ENCODE results near the gene PRKACA. TPM values are rescaled to one million over a fixed set of nuclear protein-coding genes. Genes with fewer than 3 reads are reported as not detected.

PRKACA gene
- total and polyA plus RNA-seq, 7 donors, result 33.6 to 59.1 (median 36.6) TPM

DNA sequence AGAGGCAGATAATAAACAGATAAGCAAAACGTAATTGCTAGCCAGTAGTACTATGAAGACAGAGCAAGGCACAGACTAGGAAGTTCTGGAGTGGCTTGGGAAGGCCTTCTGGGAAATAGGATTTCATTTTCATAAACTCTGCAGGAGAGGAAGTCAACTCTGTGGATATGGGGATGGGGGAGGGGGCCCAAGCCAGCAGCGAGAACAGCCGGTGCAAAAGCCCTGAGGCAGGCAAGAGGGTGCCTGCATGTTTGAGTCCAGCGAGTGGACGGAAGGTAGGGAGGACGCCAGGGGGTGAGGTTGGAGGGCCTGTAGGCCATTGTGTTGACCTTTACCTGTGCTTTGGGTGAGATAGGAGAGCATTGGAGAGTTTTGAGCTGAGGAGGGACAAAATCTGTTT, 27.8 kb upstream of the PRKACA start:
- intact Hi-C loops (cut with DNase I), result loop anchor here (5.0 kb wide), 1 partner anchor 142 kb away; no protein-coding TSS in a partner anchor
- WGBS, 2 donors, result 90% methylated on average over 6 of the region's 6 CpGs
- H3K4me3 ChIP-seq, result no peak overlapping the region
- no peaks in the 10 kb centered on the region for H3K36me3 ChIP-seq
- no peak overlapping the region for H3K27ac ChIP-seq
- no peaks in the 10 kb centered on the region for H3K27me3 ChIP-seq
- peaks cover 0 to 28% (median 27%) of the 10 kb centered on the region in 4 donors for H3K4me1 ChIP-seq
- no peaks in the 10 kb centered on the region for H3K9me3 ChIP-seq
- TF ChIP-seq POLR2AphosphoS5 (IDR thresholded peaks at IDR 0.05) (no peak), POLR2A (IDR thresholded peaks at IDR 0.05) (no peak), EP300 (IDR thresholded peaks at IDR 0.05) (no peak), CTCF (IDR thresholded peaks at IDR 0.05) (no peak)
- no peak for DNase-seq

GRCh38 chr19:14142262-14143190, 25.0 kb upstream of the PRKACA start:
- DNase-seq, result no peak
- Histone ChIP-seq H3K36me3 (no peaks in the 10 kb centered on the region), H3K27me3 (no peaks in the 10 kb centered on the region), H3K9me3 (no peaks in the 10 kb centered on the region), H3K27ac (no peak overlapping the region), H3K4me3 (no peak overlapping the region), H3K4me1 (peaks cover 0 to 18% (median 17%) of the 10 kb centered on the region in 4 donors)
- WGBS, 2 donors, result 90 to 92% methylated on average over 12 of the region's 12 CpGs
- intact Hi-C loops (cut with DNase I), result no loop called here
- TF ChIP-seq EP300 (IDR thresholded peaks at IDR 0.05), result no peak
- no peak for TF ChIP-seq POLR2A (IDR thresholded peaks at IDR 0.05)

DNA sequence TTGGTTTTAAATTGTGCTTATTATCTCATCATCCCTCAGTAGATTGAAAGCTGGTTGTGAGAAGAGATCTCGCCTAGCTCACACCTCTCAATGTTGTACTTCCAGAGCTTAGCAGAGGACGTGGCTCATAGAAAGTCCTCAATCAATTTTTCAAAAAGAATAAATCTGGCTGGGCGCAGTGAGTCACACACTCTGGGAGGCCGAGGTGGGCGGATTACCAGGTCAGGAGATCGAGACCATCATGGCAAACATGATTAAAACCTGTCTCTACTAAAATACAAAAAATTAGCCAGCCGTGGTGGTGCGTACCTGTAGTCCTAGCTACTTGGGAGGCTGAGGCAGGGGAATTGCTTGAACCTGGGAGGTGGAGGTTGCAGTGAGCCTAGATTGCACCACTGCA, 23.5 kb upstream of the PRKACA start:
- H3K27me3 ChIP-seq, result no peaks in the 10 kb centered on the region
- H3K9me3 ChIP-seq, result no peaks in the 10 kb centered on the region
- H3K4me1 ChIP-seq, result peaks cover 0 to 23% (median 21%) of the 10 kb centered on the region in 4 donors
- intact Hi-C loops (cut with DNase I), result no loop called here
- H3K4me3 ChIP-seq, result no peak overlapping the region
- DNase-seq, result no peak
- H3K36me3 ChIP-seq, result no peaks in the 10 kb centered on the region
- WGBS, 2 donors, result 96% methylated on average over 8 of the region's 8 CpGs
- TF ChIP-seq POLR2AphosphoS5 (IDR thresholded peaks at IDR 0.05) (no peak), EP300 (IDR thresholded peaks at IDR 0.05) (no peak), POLR2A (IDR thresholded peaks at IDR 0.05) (no peak), CTCF (IDR thresholded peaks at IDR 0.05) (no peak)
- no peak overlapping the region for H3K27ac ChIP-seq

DNA sequence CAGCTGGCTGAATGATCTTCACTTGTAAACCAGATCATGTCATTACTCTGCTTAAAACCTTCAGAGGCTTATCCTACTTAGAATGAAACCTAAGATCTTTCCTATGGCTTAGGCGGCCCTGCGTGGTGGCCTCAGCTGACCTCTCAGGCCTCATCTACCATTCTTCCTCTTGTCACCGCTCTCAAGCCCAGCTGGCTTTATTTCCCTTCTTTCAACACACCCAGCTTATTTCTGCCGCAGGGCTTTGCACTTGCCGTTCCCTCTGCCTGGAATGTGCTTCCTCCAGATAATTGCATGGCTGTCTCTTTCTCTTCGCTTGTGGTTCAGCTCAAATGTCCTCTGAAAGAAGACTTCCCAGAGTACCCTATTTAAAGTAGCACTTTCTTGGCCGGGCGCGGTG, 22.4 kb upstream of the PRKACA start:
- H3K27ac ChIP-seq, result peak overlapping the region in 3 of 4 donors; percentile 3 to 96 (median 10)

More for the DNA sequence above, 22.4 kb upstream of the PRKACA start:
- Histone ChIP-seq H3K9me3 (no peaks in the 10 kb centered on the region), H3K36me3 (no peaks in the 10 kb centered on the region), H3K4me1 (peaks cover 0 to 28% (median 27%) of the 10 kb centered on the region in 4 donors), H3K4me3 (no peak overlapping the region), H3K27me3 (no peaks in the 10 kb centered on the region)
- intact Hi-C loops (cut with DNase I), result no loop called here
- TF ChIP-seq POLR2A (IDR thresholded peaks at IDR 0.05) (no peak), POLR2AphosphoS5 (IDR thresholded peaks at IDR 0.05) (no peak), EP300 (IDR thresholded peaks at IDR 0.05) (no peak), CTCF (IDR thresholded peaks at IDR 0.05) (no peak)
- WGBS, 2 donors, result 80 to 89% methylated on average over 9 of the region's 9 CpGs
- DNase-seq, result no peak
